Brain microvascular endothelial cell (primary cell): ENCODE measurements around the gene GINS1.
A peak's percentile ranks its signal among the peaks of the same experiment; 100 is the strongest.

ENCODE experiments used
- DNase-seq: peaks from one replicate; pipeline ENCODE4 v3.0.0-alpha.2; 2020
- H3K27ac ChIP-seq: fragments of 250-450 bp; sonication (Bioruptor Pico); 2 replicates; pipeline ENCODE4 v1.5.1; 2020; ENCODE audit warnings: mild to moderate bottlenecking, moderate library complexity
- H3K27me3 ChIP-seq: fragments of 250-450 bp; sonication (Bioruptor Pico); replicated peaks from 2 replicates; pipeline ENCODE4 v1.5.1; 2020; ENCODE audit warnings: mild to moderate bottlenecking
- H3K36me3 ChIP-seq: fragments of 250-450 bp; sonication (Bioruptor Pico); replicated peaks from 2 replicates; pipeline ENCODE4 v1.5.1; 2020; ENCODE audit warnings: mild to moderate bottlenecking
- H3K4me3 ChIP-seq: 2 replicates; pipeline ENCODE4 v1.5.1; 2011; ENCODE audit warnings: low read depth, mild to moderate bottlenecking, control low read depth, low read length, moderate library complexity
- CTCF ChIP-seq: IDR thresholded peaks from 2 replicates; pipeline ENCODE4 v1.5.1; 2011; ENCODE audit warnings: low read depth, mild to moderate bottlenecking, moderate library complexity, low read length, control low read depth, inconsistent platforms; ENCODE audit errors: missing control alignments
- in situ Hi-C: cut with HindIII; loops from 2 replicates; pipeline ENCODE4 v1.10.0; 2017; ENCODE audit warnings: low sequenced_read_pairs, low pct_ligation_motif_present

Gene GINS1

GRCh38 chr20:25368526-25368925 lies 38.9 kb upstream of the GINS1 start:
- H3K27me3 ChIP-seq, result no peaks in the 10 kb centered on the region
- in situ Hi-C loops, result no loop called here
- H3K27ac ChIP-seq, result no peak overlapping the region
- H3K36me3 ChIP-seq, result no peaks in the 10 kb centered on the region
- no peak for DNase-seq
- no peak overlapping the region for H3K4me3 ChIP-seq
- no peak for TF ChIP-seq CTCF

GRCh38 chr20:25368976-25369375 lies 38.5 kb upstream of the GINS1 start:
- Histone ChIP-seq H3K4me3 (no peak overlapping the region), H3K36me3 (no peaks in the 10 kb centered on the region), H3K27me3 (no peaks in the 10 kb centered on the region), H3K27ac (no peak overlapping the region)
- in situ Hi-C loops, result no loop called here
- no peak for DNase-seq
- TF ChIP-seq CTCF, result no peak

GRCh38 chr20:25369529-25369928 lies 37.9 kb upstream of the GINS1 start:
- Histone ChIP-seq H3K27ac (no peak overlapping the region), H3K36me3 (no peaks in the 10 kb centered on the region), H3K4me3 (no peak overlapping the region), H3K27me3 (no peaks in the 10 kb centered on the region)
- no peak for TF ChIP-seq CTCF
- in situ Hi-C loops, result no loop called here
- no peak for DNase-seq

GRCh38 chr20:25369971-25370370 lies 37.5 kb upstream of the GINS1 start:
- no peak overlapping the region for H3K27ac ChIP-seq
- no peak for DNase-seq
- no peak for TF ChIP-seq CTCF
- no peak overlapping the region for H3K4me3 ChIP-seq
- H3K27me3 ChIP-seq, result no peaks in the 10 kb centered on the region
- H3K36me3 ChIP-seq, result no peaks in the 10 kb centered on the region
- in situ Hi-C loops, result no loop called here

GRCh38 chr20:25372584-25373336 lies 34.7 kb upstream of the GINS1 start:
- no peaks in the 10 kb centered on the region for H3K36me3 ChIP-seq
- H3K4me3 ChIP-seq, result no peak overlapping the region
- H3K27ac ChIP-seq, result peak overlapping the region; percentile 62
- in situ Hi-C loops, result no loop called here
- peak; percentile 95 for DNase-seq
- no peak for TF ChIP-seq CTCF
- no peaks in the 10 kb centered on the region for H3K27me3 ChIP-seq

- no peak for DNase-seq
- no peak overlapping the region for H3K4me3 ChIP-seq
- no peaks in the 10 kb centered on the region for H3K36me3 ChIP-seq
- in situ Hi-C loops, result no loop called here
- no peak overlapping the region for H3K27ac ChIP-seq
- TF ChIP-seq CTCF, result no peak
- no peaks in the 10 kb centered on the region for H3K27me3 ChIP-seq
Observed at GRCh38 chr20:25374842-25375241, 32.6 kb upstream of the GINS1 start.
